ENCODE data around the gene GPR162.

The GPR162 gene

DNA sequence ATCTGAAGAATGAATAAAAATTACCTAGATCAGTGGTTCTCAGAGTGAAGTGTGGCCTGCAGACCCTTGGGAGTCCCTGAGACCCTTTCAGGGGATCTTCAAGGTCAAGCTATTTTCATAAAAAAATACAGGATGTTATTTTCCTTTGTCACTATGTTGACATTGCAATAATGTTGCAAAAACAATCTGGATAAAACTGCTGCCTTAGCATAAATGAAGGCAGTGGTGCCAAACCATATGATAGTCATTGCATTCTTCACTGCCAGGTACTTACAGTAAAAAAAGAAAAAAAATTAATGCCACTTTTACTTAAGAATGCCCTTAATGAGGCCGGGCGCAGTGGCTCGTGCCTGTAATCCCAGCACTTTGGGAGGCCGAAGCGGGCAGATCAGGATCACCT is 34.3 kb upstream of the GPR162 start:
- no peak for DNase-seq

DNA sequence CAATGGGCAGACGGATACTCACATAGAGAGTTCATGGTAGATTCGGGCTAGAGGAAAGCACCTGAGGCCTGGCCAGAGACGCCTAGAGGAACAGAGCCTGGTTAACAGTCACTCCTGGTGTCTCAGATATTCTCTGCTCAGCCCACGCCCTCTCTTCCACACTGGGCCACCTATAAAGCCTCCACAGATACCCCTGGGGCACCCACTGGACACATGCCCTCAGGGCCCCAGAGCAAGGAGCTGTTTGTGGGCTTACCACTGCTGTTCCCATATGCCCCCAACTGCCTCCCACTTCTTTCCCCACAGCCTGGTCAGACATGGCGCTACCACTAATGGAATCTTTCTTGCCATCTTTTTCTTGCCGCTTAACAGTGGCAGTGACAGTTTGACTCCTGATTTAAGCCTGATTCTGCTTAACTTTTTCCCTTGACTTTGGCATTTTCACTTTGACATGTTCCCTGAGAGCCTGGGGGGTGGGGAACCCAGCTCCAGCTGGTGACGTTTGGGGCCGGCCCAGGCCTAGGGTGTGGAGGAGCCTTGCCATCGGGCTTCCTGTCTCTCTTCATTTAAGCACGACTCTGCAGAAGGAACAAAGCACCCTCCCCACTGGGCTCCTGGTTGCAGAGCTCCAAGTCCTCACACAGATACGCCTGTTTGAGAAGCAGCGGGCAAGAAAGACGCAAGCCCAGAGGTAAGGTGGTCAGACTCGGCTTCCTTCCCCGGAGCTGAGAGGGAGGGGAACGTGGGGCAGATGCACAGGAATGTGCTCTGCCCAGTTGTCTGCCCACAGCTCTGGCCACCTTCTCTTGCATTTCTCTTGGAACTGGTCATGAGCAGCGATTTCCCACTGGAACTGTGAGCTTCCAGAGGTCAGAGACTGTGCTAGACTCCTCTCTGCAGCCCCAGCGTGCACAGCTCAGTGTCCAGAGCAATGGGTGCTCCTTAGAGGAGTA is 32.4 kb upstream of the GPR162 start, which contains the start of gene CD4:
TSS of gene CD4 (plus strand) at position 557 of the 953 bp plus-strand sequence. CDS start 10,611 bp downstream, outside the sequence.
- DNase-seq, result peak; percentile 91 to 93

DNA sequence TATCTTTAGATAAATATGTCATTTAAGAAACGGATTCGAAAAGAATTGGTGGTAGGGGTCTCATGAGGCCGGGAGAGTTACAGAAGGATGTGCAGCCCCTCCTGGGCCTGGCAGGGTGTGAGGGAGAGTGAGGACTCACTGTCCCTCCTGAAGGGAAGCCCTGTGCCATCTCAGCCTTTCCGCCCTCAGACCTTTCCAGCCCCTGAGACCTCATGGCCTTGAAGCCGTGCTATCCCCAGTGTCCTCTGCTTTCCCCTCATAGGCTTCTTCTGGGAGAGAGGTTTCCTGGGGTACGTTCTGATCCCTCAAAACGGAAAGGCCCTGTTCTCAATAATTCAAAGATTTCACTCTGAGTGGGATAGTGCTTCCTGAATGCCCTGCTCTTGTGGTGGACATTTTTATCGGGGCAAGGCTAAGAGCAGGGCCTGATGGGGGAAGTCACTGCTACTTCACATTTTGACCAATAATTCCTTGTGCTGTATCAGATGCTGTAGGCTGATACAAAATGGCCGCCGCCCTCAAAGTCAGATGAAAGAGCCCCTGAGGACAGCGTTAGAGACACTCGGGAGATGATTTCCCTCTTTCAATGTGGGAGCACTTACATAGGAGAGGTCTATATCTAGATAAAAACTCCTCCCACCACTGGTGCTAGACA is 31.0 kb upstream of the GPR162 start:
- peak; percentile 59 to 70 for DNase-seq

DNA sequence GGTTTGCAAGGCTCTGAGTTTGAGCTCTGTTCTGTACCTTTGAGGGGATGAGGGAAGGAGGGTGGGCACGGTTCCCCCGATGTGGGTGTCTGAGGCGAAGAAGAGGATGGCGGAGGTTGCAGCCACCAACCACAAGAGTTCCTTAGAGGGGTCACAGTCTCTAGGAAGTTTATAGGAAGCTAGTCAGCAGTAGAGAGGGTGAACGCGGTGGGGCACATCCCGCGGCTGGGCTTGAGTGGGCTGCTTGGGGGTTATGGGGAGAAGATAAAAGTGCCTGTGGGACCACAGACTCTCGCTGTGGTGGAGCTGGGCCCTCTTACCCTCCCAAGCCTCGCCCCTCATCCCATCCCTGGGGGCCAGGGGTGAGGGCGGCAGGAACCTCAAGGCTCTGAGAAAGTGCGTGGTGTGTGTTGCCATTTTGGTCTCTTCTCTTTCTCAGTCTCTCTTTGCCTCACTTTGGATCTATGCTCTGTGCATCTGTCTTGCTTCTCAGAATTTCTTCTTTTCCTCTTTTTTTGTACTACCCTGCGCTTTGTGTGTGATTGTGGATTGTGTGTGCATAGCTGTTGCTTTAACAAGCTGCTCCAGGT is 29.6 kb upstream of the GPR162 start:
- peak in 1 of 2 experiments; percentile 50 for DNase-seq

DNA sequence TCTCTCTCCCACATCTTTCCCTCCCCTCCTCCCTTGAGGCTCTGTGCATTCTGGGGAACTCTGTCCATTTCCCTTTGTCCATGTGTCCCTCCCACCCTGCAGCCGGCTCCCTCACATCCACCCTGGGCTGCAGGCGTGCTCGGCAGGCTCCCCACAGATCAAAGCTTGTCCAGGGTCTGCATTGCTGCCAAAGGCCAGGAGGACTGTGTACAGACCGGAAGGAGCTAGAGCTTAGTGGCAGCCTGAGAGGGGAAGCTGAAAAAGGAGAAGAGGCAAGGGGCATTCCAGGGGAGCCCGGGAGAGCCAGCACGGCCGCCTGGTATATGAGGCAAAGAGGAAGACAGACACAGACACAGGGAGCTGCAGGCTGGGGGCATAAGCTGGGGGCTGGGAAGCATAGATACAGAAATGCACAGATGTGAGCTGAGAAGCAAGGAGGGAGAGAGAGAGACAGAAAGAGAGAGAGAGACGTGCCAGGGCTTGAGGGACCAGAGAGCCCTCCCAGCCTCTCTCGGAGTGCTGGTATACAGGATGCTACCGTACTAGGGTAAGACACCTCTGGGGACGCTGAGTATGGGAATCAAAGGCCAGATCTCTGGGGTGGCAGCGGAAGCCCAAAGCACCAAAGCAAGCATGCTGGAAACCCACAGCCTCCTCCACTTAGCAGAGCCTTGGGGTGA is 29.0 kb upstream of the GPR162 start:
- DNase-seq, result peak in 1 of 2 experiments; percentile 38

DNA sequence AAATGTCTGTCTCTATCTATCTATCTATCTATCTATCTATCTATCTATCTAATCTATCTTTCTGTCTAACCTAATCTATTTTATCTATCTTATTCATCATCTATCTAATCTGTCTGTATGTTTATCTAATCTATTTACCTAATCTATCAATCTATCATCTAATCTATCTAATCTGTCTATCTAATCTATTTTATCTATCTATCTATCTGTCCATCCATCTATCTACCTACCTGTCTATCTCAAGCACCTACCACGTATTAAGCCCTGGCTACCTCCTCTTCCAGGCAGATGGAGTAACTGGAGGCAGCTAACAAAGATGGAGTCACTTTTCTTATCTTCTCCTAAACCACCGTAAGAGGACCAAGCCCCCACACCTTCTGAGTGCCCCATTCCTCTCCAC is 26.5 kb upstream of the GPR162 start:
- DNase-seq, result no peak

DNA sequence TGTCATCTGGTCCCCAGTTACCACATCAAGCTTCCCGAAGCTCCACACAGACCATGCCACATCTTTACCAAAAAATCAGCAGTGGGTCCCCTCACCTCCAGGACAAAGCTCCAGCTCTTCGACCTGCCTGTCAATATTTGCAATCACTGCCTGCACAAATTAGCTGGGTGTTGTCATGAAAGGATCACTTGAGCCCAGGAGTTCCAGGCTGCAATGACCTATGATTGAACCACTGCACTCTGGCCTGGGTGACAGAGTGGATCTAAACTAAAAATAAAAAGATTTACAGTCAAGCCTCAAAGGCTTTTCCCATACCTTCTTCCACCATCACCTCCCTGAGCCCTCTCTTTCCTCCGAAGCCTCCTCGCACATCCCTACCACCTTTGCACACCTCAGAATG is 25.0 kb upstream of the GPR162 start:
- DNase-seq, result no peak

DNA sequence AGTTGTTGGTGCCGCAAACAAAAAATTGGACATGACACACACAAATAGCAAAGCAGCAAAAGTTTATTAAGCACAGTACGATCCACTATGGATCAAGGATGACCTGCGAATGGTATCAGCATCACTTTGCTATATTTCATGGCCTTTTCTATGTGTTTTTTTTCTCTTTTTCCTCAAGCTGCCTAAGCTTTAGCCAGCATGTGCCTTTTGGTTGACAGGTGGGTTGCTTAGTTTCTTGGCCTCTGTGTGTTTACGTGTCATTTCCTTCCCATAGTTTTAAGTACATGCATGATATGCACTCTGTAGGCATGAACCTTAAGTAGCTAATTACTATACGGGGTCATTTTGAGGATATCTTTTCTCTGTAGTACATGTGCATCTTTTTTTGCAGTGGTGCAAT is 22.5 kb upstream of the GPR162 start:
- no peak for DNase-seq

DNA sequence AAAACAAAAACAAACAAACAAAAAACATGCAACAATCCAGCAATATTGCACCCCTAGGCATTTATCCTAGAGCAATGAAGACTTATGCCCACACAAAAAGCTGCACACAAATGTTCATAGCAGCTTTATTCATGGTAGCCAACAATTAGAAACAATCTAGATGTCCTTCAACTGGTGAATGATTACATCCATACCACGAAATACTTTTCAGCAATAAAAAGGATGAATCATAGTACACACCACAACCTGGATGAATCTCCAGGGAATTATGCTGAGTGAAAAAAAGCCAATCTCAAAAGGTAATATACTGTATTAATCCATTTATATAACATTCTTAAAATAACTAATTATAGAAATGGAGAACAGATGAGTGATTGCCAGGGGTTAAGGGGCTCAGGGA is 14.5 kb upstream of the GPR162 start:
- no peak for DNase-seq

DNA sequence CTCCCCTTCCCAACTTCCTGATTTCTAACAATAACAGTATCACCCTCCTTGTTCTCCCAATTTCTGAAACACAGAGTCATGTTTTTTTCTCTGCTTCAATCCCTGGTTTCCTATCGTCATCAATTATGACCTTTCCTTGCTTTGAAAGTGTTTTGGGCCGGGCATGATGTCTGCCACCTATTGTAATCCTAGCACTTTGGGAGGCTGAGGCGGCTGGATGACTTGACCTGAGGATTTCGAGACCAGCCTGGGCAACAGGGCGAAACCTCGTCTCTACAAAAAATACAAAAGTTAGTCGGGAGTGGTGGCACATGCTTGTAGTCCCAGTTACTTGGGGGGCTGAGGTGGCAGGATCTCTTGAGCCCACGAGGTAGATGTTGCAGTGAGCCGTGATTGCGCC is 12.6 kb upstream of the GPR162 start:
- no peak for DNase-seq

DNA sequence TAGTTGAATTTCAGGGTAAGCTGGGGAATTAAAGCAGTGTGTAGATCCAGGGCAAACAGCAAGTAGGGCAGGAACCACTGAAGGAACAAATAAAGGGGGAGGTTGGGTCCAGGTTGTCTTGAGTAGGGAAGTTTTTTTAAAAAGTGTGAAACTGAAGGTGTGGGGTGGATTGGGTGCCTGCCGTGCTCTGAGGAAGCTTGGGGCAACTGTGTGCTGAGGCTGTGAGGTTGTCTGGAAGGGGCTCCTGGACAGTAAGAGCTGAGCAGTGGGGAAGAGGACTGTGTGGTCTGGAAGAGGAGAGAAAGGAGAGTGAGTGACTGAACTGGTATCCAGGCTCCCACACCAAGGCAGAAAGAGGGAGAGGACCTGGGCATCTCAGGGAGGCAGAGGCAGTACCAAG is 10.9 kb upstream of the GPR162 start:
- no peak for DNase-seq

DNA sequence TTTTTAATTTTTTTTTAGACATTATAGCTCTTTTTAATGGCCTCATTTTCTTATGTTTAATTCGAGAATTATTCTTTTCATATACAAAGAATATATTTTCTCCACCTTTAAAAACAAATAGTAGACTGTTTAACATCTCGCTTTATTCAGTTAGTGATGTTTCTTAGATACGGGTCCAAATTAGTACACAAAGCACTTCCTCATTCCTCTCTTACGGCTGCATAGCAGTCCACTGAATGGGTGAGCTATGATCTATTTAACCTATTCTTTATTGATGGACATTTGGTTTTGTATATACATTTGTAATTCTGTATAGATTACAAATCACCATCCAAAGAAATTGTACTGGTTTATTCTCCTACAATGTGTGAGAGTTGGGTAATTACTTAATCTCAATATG is 8.3 kb upstream of the GPR162 start:
- DNase-seq, result no peak

DNA sequence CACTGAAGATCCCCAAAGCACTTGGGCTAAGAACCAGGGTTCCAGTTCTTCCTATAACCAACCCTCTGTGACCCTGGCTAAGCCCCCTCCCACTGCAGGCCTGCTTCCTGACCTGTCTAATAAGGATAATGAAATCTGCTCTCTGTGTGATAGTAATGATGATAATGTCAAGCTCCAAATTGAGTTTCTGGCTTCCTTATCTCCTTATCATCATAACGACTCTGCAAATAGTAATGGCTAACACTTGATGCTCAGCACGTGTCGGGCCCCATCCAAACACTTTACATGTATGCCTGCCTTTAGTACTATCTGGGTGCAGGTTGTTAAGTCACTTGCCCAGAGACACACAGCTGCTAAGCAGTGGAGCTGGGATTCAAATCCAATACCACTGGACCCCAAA is 5.0 kb upstream of the GPR162 start:
- DNase-seq, result no peak

DNA sequence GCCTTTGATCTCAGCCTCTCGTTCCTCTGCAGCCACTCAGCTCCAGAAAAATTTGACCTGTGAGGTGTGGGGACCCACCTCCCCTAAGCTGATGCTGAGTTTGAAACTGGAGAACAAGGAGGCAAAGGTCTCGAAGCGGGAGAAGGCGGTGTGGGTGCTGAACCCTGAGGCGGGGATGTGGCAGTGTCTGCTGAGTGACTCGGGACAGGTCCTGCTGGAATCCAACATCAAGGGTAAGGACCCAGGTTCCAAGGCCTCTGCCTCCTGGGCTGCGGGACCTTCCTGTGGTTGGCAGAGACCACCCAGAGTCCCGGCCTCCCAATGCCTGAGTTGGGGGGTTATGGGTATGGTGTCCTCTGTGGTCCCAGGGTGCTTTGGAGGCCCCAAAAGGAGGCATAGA is 4.5 kb upstream of the GPR162 start:
- DNase-seq, result no peak

DNA sequence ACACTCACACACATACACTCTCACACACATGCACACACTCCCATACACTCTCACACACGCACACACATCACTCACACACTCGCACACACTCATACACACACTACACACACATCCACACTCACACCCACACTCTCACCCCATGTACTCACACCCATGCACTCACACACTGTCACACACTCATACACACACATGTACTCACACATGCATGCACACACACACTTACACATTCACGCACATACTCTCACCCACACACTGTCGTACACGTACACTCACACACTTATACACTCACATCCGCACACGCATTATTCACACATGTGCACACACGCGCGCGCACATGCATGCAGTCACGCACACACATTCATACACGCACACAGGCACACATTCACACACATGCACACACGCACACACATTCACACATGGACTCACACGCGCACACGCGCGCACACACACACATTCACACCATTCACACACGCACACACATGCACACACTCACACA is 3.9 kb upstream of the GPR162 start:
- no peak for DNase-seq

DNA sequence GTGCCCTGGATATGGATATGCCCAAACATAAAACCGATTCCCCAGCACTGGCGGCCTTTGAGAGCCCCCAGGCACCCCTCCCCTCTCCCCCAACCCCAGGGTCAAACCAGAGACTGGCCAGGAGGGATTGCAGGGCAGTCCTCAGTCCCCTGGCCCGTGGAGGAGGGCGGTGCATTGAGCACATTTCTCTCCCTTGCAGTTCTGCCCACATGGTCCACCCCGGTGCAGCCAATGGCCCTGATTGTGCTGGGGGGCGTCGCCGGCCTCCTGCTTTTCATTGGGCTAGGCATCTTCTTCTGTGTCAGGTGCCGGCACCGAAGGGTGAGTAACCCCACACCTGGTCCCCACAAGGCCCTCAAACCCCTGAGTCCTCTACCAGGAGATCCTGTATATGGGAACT is 3.4 kb upstream of the GPR162 start:
- no peak for DNase-seq

DNA sequence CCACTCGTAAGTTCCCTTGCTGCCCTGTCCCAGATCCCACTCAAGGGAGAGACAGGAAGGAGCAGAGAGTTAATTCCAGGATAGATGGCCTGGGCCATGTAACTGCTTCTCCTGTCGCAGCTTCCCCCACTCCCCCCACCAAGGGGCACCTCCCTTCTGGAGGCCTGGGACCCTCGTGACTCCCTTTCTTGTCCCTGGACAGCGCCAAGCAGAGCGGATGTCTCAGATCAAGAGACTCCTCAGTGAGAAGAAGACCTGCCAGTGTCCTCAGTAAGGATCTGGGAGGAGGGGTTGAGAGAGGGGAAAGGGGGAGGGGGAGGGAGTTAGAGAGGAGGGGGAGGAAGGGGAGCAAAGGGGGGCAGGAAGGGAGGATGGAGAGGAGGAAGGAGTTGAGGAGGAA is 3.0 kb upstream of the GPR162 start:
- no peak for DNase-seq

DNA sequence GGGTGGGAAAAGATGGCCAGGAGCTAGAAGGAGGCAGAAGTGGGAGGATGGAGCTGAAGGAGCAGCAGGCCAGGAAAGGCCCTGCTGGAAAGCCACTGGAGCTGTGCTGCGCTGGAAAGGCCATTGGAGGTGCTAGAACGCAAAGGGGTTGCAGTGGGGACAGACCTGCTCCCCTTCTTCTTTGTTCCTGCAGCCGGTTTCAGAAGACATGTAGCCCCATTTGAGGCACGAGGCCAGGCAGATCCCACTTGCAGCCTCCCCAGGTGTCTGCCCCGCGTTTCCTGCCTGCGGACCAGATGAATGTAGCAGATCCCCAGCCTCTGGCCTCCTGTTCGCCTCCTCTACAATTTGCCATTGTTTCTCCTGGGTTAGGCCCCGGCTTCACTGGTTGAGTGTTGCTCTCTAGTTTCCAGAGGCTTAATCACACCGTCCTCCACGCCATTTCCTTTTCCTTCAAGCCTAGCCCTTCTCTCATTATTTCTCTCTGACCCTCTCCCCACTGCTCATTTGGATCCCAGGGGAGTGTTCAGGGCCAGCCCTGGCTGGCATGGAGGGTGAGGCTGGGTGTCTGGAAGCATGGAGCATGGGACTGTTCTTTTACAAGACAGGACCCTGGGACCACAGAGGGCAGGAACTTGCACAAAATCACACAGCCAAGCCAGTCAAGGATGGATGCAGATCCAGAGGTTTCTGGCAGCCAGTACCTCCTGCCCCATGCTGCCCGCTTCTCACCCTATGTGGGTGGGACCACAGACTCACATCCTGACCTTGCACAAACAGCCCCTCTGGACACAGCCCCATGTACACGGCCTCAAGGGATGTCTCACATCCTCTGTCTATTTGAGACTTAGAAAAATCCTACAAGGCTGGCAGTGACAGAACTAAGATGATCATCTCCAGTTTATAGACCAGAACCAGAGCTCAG is 2.3 kb upstream of the GPR162 start:
- no peak for DNase-seq

DNA sequence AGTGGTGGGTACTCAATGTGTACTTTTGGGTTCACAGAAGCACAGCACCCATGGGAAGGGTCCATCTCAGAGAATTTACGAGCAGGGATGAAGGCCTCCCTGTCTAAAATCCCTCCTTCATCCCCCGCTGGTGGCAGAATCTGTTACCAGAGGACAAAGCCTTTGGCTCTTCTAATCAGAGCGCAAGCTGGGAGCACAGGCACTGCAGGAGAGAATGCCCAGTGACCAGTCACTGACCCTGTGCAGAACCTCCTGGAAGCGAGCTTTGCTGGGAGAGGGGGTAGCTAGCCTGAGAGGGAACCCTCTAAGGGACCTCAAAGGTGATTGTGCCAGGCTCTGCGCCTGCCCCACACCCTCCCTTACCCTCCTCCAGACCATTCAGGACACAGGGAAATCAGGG is 1.5 kb upstream of the GPR162 start:
- no peak for DNase-seq

DNA sequence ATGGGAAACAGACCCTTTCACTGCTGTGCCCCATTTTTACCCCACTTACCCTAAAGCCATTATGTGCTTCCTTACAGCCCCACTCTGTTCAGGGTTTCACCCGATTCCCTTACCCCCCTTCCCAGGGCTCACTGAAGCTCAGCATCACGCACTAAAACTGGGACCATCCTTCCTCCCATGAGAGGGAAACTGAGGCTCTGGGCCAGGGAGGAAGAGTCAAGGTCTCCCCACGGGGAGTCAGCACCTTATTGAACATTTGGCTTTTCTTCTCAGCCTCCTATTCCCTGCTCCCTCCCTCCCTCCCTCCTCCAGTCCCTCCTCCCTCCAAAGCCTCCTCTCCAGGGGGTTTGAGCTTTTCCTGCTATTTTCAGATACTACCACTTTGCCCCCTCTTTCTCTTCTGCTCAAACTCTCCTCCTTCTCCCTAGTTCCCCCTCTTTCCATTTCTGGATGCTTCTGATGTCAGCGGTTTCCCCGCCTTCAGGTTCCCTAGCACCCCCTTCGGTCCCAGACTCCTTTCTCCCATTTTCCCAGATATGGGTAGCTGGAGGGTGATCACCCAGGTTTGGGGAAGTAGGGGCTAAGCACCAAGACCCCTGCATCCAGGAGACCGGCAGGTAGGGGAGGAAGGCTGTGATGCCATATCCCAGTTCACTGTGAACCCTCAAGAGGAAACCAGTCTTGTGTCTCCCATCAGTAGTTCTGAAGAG is 960 bp downstream of the GPR162 start:
- DNase-seq, result no peak
